Ectodermal cell (in vitro differentiated cells): Measurements from ENCODE around the gene HCK.
A peak's percentile ranks its signal among the peaks of the same experiment; 100 is the strongest.
"Not testable (repeated sequence)": the region's sequence is repeated elsewhere in the genome, so short reads cannot be mapped to it uniquely, and the experiment has no call there.

ENCODE experiments used
- H3K27ac ChIP-seq: 2 replicates; pipeline ENCODE4 v1.7.0; 2013; ENCODE audit warnings: mild to moderate bottlenecking, low read depth, low read length; ENCODE audit not compliant: insufficient read depth, poor library complexity, severe bottlenecking
- H3K27me3 ChIP-seq: 2 replicates; pipeline ENCODE4 v1.7.0; 2013; ENCODE audit warnings: mild to moderate bottlenecking, low read length; ENCODE audit not compliant: insufficient read depth, control insufficient read depth, poor library complexity, severe bottlenecking
- H3K36me3 ChIP-seq: one replicate; pipeline ENCODE4 v1.7.0; 2013; ENCODE audit warnings: low read length; ENCODE audit not compliant: control insufficient read depth, insufficient read depth
- H3K4me1 ChIP-seq: one replicate; pipeline ENCODE4 v1.7.0; 2013; ENCODE audit warnings: low read length; ENCODE audit not compliant: control insufficient read depth, insufficient read depth
- H3K4me3 ChIP-seq: 2 replicates; pipeline ENCODE4 v1.7.0; 2013; ENCODE audit warnings: low read depth, low read length, control low read depth; ENCODE audit not compliant: insufficient read depth
- H3K9me3 ChIP-seq: 2 replicates; pipeline ENCODE4 v1.7.0; 2013; ENCODE audit warnings: mild to moderate bottlenecking, low read length, moderate library complexity; ENCODE audit not compliant: control insufficient read depth
- WGBS, 2 experiments: methylation state at CpG; one replicate each; pipeline ENCODE4 v1.1.7; 2013; ENCODE audit warnings: missing lambda C conversion rate in 2 of 2; 5-methylcytosine and 5-hydroxymethylcytosine counted together

Gene HCK

DNA sequence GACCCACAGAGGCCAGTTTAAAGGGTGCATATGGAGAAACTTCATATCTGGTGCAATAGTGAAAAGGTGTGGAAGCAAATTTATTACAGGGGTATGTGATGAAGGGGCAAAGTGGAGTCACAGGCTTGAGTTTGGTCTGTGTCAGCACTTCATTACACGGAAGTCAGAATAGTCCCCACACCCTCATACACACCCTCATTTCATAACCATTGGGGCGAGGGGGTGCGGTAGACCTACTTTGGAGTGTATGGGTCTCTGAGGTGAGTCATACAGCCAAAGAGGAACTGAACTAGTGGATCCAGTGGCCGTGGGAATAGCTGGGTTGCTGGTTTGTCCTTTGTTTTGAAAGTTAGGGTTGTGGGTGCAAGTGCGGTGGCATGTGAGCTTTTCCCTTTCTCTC lies 60.8 kb downstream of the HCK start:
- H3K4me1 ChIP-seq: peaks cover 4% of the 10 kb centered on the region
- H3K27me3 ChIP-seq: no peaks in the 10 kb centered on the region
- H3K27ac ChIP-seq: no peak overlapping the region
- no peaks in the 10 kb centered on the region for H3K36me3 ChIP-seq
- WGBS, 2 experiments: 93 to 95% methylated on average over 4 to 5 of the region's 5 CpGs
- H3K4me3 ChIP-seq: no peak overlapping the region
- H3K9me3 ChIP-seq: no peaks in the 10 kb centered on the region

DNA sequence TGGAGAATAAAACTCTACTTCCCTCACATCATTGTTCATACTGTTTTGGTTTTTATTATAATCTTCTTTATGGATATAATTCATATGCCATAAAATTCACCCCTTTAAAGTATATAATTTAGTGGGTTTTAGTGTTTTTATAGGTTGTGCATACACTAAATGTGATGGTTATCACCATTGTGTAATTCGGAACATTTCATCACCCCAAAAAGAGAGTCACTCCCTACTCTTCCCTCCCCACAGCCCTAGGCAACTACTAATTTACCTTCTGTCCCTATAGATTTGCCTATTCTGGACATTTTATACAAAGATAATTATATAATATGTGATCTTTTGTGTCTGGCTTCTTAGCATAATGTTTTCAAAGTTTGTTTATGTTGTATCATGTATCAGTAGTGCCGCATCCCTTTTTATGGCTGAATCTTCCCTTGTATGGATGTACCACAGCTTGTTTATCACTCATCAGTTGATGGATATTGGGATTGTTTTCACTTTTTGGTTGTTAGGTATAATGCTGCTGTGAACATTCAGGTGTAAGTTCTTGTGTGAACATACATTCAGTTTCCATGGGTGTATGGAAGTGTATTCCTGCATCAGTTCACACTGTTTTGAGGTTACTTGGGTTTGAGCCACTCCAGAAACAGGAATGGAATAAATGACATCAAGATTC lies 61.7 kb downstream of the HCK start:
- no peak overlapping the region for H3K27ac ChIP-seq
- no peaks in the 10 kb centered on the region for H3K36me3 ChIP-seq
- peaks cover 4% of the 10 kb centered on the region for H3K4me1 ChIP-seq
- H3K4me3 ChIP-seq: no peak overlapping the region
- no peaks in the 10 kb centered on the region for H3K9me3 ChIP-seq
- 90 to 94% methylated on average over 1 to 2 of the region's 2 CpGs for WGBS, 2 experiments
- no peaks in the 10 kb centered on the region for H3K27me3 ChIP-seq

DNA sequence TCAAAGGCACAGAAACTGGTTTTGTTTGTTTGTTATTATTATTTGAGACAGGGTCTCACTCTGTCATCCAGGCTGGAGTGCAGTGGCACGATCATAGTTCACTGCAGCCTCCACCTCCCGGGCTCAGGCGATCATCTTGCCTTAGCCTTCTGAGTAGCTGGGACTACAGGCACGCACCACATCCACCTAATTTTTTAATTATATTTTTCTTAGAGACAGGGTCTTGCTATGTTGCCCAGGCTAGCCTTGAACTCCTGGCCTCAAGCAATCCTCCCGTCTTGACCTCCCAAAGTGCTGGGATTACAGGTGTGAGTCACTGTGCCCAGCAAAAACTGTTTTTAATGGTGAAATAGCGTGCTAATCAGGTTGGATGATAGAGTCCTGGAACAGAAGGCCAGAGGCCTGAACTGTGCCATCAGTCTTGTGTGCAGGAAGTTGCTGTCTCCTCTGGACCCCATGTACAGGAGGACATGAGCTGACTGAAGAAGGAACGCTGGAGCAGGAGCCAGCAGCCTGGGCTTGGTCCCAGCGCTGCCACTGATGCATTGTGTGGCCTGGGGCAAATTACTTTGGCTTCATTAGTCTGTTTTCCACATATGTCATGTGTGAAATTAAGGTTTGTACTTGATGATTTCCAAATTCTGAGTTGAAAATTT lies 62.4 kb downstream of the HCK start:
- WGBS, 2 experiments: 92 to 96% methylated on average over 8 of the region's 8 CpGs
- Histone ChIP-seq H3K4me3 (no peak overlapping the region), H3K27ac (no peak overlapping the region), H3K9me3 (no peaks in the 10 kb centered on the region), H3K4me1 (peaks cover 4% of the 10 kb centered on the region), H3K36me3 (no peaks in the 10 kb centered on the region), H3K27me3 (no peaks in the 10 kb centered on the region)

DNA sequence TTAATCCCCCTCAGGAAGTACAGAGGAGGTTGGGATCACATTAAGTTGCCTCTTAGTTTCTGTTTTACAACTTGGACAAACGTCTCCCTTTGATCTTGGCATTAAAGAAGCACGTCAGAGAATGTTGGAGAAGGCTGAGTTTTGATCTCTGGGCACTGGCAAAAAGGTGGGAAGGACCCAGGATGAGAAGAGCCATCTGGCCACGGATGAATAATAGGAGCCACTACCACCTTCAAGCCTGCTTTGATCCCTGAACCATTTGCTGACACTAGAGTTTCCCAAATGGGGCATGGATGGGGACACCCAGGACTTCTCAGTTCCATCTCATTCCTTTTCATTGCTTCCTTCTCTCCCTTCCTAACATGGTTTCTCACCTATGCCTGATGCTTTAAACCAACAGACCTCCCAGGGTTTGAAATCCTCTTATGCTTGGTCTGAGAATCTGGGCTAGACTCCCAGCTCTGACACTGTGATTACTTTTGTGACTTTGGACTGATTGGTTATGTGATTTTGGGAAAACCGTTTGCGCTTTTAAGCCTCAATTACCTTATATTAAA lies 63.2 kb downstream of the HCK start:
- 84 to 85% methylated on average over 3 of the region's 5 CpGs for WGBS, 2 experiments
- Histone ChIP-seq H3K36me3 (no peaks in the 10 kb centered on the region), H3K27me3 (no peaks in the 10 kb centered on the region), H3K9me3 (no peaks in the 10 kb centered on the region), H3K4me1 (peaks cover 4% of the 10 kb centered on the region), H3K27ac (peak overlapping the region; percentile 40), H3K4me3 (no peak overlapping the region)

DNA sequence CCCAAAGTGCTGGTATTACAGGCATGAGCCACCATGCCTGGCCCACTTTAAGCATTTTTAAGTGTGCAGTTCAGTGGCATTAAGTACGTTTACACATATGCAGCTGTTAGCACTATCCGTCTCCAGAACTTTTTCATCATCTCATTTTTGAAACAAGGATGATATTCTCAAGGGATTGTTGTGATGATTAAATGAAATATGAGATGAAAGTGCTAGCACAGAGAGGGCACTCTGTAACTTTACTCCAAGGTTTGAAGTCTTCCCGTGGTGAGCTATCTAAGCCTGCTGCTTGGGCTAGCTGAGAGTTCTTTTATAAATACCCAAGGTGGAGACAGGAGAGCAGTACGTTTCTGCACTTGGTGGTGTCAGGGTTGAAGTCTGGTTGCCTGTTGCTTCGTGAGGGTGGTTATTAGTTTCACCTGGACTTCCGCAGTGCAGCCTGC lies 64.1 kb downstream of the HCK start:
- Histone ChIP-seq H3K27me3 (no peaks in the 10 kb centered on the region), H3K4me1 (peaks cover 4% of the 10 kb centered on the region), H3K36me3 (no peaks in the 10 kb centered on the region), H3K27ac (no peak overlapping the region), H3K9me3 (no peaks in the 10 kb centered on the region), H3K4me3 (no peak overlapping the region)
- WGBS, 2 experiments: 71 to 77% methylated on average over 6 of the region's 6 CpGs

DNA sequence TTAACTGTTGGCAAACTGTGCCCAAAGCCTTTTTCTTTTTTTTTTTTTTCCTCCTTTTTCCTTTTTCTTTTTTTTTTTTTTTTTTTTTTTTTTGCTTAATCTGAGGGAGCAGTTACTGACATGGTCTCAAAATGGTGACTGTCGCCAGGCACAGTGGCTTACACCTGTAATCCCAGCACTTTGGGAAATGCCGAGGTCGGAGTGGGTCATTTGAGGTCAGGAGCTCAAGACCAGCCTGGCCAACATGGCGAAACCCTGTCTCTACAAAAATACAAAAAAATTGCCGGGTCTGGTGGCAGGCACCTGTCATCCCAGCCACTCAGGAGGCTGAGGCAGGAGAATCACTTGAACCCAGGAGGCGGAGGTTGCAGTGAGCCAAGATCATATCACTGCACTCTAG lies 64.8 kb downstream of the HCK start:
- 87 to 91% methylated on average over 6 of the region's 6 CpGs for WGBS, 2 experiments
- H3K36me3 ChIP-seq, H3K4me1 ChIP-seq, H3K27me3 ChIP-seq, H3K9me3 ChIP-seq, H3K4me3 ChIP-seq, H3K27ac ChIP-seq: not testable (repeated sequence)

DNA sequence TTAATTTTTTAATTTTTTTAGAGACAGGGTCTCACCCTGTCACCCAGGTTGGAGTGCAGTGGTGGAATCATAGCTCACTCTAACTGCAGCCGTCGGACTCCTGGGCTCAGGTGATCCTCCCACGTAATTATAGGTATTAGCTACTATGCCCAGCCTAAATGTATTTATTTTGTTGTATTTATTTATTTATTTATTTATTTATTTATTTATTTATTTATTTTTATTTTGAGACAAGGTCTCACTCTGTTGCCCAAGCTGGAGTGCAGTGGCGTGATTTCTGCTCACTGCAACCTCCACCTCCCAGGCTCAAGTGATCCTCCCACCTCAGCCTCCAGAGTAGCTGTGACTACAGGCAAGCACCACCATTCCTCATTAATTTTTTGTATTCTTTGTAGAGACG lies 66.4 kb downstream of the HCK start:
- WGBS, 2 experiments: 86 to 95% methylated on average over 4 of the region's 5 CpGs

DNA sequence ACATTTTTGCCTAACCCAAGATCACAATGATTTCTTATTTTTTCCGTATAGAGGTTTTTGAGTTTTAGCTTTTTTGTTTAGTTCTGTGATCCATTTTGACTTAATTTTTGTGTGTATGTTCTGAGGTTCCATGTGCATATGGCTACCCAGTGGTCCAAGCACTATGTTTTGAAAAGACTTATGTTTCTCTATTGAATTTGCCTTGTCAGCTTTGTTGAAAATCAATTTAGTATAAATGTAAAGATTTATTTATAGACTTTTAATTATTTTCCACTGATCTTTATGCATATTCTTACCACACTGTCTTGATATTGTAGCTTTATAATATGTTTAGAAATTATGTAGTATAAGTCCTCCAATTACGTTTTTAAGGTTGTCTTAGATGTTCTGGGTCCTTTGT lies 67.7 kb downstream of the HCK start:
- H3K36me3 ChIP-seq: no peaks in the 10 kb centered on the region
- H3K27ac ChIP-seq: no peak overlapping the region
- no peaks in the 10 kb centered on the region for H3K4me1 ChIP-seq
- 93 to 95% methylated on average over 2 of the region's 2 CpGs for WGBS, 2 experiments
- no peak overlapping the region for H3K4me3 ChIP-seq
- no peaks in the 10 kb centered on the region for H3K27me3 ChIP-seq
- no peaks in the 10 kb centered on the region for H3K9me3 ChIP-seq

More for the DNA sequence above, 66.4 kb downstream of the HCK start:
- not testable (repeated sequence) for H3K9me3 ChIP-seq, H3K27me3 ChIP-seq, H3K36me3 ChIP-seq, H3K4me1 ChIP-seq, H3K4me3 ChIP-seq, H3K27ac ChIP-seq

DNA sequence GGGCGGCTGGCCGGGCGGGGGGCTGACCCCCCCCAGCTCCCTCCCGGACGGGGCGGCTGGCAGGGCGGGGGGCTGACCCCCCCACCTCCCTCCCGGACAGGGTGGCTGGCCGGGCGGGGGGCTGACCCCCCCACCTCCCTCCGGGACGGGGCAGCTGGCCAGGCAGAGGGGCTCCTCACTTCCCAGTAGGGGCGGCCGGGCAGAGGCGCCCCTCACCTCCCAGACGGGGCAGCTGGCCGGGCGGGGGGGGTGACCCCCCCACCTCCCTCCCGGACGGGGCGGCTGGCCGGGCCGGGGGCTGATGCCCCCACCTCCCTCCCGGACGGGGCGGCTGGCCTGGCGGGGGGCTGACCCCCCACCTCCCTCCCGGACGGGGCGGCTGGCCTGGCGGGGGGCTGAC lies 69.9 kb downstream of the HCK start:
- H3K9me3 ChIP-seq, H3K4me3 ChIP-seq, H3K27me3 ChIP-seq, H3K27ac ChIP-seq, H3K4me1 ChIP-seq, H3K36me3 ChIP-seq: not testable (repeated sequence)
- WGBS, 2 experiments: 91% methylated on average over 12 to 25 of the region's 31 CpGs

DNA sequence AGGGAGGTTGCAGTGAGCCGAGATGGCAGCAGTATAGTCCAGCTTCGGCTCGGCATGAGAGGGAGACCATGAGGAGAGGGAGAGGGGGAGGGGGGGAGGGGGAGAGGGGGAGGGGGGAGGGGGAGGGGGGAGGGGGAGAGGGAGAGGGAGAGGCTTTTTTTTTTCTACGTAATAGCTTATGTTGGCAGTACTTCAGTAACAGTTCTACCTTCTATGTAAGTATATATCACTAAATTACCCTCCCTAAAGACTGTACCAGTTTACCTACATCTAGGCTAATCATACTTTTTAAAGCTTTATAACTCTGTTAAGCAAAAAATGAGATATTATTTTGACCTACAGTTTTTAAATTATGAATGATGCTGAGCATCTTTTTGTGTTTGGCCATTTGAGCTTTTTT lies 71.0 kb downstream of the HCK start:
- H3K9me3 ChIP-seq: no peaks in the 10 kb centered on the region
- no peaks in the 10 kb centered on the region for H3K36me3 ChIP-seq
- H3K27ac ChIP-seq: no peak overlapping the region
- H3K4me1 ChIP-seq: no peaks in the 10 kb centered on the region
- WGBS, 2 experiments: no CpG with 5 or more reads among the region's 4 CpGs
- no peaks in the 10 kb centered on the region for H3K27me3 ChIP-seq
- H3K4me3 ChIP-seq: no peak overlapping the region
